ENCODE results near the gene BPIFB1.

- TF ChIP-seq CTCF (IDR thresholded peaks at IDR 0.05) (no peak), POLR2A (IDR thresholded peaks at IDR 0.05) (no peak), EP300 (IDR thresholded peaks at IDR 0.05) (no peak)
These were observed 54.6 kb downstream of the BPIFB1 start for GRCh38 chr20:33337531-33338165.

Measured in sigmoid colon (tissue), 4 donors.